ENCODE data around the gene PRMT7. TPM values are rescaled to one million over a fixed set of nuclear protein-coding genes. Genes with fewer than 3 reads are reported as not detected.

PRMT7 gene
- polyA plus RNA-seq, 3 donors, result 25.3 to 58.0 (median 30.6) TPM

DNA sequence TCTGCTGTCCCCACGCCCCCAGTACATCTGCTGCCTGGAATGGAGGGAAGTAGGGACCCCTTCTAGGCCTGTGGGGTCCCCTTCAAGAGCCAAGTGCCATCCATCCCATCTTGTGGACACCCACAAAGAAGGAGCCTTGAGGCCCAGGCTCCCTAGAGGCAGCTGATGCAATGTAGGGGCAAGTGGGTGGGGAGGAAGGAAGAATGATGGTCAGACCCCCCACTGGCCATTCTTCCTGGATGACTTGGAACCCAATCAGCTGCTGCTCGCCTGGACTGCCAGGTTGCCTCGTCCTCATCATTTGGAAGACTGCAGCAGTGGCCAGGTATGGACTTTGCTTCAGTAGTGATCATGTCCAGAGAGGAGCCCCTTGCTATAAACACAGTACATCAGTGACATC, 88.6 kb downstream of the PRMT7 start:
- WGBS, 3 donors, result 85 to 92% (median 91%) methylated on average over 3 of the region's 3 CpGs
- no peak overlapping the region for H3K27ac ChIP-seq (ENCODE audit: low read depth, low read length)

DNA sequence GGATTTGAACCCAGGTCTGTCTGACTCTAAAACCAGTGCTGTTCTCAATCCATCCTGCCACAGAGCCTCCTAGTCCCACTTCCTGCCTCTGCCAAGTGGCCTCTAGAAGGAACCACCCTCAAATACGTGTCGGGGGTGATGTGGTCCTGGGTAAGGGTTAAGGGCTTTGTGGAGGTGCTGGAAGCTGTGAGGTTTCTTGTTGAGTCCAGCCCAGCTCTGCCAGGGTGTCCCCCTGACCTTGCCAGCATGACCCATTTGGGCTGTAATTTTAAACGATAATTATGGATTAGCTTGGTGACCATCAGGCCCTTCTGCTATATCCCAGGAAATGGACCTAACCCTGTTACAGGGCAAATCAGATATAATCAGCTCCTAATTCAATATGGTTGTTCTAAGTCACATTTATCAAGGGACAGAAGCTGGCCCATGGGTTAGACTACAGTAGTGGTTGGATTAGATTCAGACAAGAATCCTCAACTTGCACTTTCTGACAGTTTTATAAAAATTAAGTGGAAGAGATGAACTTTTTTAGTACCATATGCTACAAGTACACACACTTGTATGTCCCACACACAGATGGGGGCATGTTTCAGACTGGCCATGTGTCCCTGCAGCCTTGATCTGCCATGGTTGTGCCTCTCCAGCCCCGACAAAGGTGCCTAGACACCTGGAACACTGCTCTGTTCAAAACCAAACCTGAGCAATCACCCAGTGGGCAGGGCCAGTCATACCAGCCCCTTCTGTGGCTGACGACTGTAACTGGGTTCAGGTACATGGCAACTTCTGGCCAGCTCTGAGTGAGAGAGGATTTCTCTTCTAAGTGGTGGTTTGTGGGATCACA, 89.5 kb downstream of the PRMT7 start:
- 76 to 85% (median 78%) methylated on average over 5 of the region's 5 CpGs for WGBS, 3 donors
- H3K27ac ChIP-seq (ENCODE audit: low read depth, low read length), result no peak overlapping the region

DNA sequence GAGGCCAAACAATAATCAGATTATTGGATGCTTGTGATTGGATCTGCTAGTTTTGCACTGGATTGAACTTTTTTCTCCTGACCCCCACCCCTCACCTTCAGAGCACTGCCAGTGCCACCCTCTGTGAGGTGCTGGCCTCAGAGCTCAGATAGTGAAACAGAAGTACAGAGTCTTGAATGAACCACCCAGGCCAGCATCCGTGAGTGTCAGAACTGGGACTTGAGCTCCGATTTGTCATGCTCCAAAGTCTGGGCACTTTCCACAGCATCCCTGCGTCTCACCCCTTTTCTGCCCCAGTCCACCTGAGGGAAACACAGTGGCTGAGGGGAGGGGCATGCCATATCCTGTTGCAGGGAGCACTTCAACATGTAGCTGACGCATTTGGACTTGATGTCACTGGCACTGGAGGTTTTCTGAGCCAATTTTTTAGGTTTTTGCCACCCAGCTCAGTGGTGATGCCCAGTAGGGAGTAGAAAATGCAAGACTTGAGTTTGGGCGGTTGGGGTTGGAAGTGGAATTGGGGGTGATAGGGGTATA, 90.2 kb downstream of the PRMT7 start:
- no peak overlapping the region for H3K27ac ChIP-seq (ENCODE audit: low read depth, low read length)
- 50 to 70% (median 59%) methylated on average over 5 of the region's 5 CpGs for WGBS, 3 donors

DNA sequence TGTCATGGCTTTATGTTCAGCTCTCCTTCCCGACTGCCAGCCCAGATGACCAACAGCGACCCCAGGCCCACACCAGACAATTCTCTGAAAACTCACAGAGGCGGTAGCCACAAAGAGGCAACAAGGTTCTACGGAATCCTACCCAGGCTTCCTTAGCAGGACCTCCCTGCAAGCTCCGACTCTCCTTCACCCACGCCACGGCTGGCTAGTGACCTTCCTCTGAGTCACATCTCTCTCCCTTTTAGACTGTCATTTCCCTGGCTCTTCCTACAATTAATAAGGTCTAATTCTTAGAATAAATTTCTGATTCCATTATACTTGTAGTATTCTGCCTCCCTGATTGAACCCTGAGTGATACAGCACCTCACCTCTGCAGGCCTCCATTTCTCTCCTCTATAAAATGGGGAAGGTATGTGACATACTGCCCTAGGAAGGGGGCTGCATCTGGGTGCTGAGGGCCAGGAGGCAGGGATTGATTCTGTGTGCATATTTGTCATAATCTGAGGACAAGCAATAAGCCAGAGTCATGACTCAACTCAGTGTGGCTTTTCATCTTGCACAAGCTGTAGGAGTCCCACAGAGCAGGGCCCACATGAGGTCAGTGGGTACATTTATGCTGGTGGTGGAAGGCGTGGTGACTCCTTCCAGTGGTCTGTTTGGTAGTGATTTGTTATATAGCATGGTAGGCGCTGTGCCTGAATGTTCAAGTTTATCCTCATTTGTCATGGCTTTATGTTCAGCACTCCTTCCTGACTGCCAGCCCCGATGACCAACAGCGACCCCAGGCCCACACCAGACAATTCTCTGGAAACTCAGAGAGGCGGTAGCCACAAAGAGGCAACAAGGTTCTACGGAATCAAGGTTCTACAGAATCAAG, 91.3 kb downstream of the PRMT7 start:
- WGBS, 3 donors, result 81 to 82% (median 81%) methylated on average over 13 of the region's 13 CpGs
- no peak overlapping the region for H3K27ac ChIP-seq (ENCODE audit: low read depth, low read length)

DNA sequence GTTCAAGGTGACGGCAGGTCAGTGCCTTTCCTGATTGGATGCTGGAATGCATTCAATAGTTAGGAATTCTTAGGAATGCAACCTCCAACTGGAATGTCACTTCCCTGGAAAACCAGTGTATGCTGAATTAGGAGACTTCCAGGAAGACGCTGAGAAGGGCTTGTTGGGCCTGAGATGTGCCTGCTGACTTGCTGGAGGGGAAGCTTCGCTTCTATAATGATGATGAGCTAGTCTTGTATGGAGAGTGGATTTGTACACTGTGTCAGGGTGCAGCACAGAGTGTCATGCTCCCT, 91.9 kb downstream of the PRMT7 start:
- no peak overlapping the region for H3K27ac ChIP-seq (ENCODE audit: low read depth, low read length)
- WGBS, 3 donors, result 83 to 92% (median 84%) methylated on average over 3 of the region's 3 CpGs

DNA sequence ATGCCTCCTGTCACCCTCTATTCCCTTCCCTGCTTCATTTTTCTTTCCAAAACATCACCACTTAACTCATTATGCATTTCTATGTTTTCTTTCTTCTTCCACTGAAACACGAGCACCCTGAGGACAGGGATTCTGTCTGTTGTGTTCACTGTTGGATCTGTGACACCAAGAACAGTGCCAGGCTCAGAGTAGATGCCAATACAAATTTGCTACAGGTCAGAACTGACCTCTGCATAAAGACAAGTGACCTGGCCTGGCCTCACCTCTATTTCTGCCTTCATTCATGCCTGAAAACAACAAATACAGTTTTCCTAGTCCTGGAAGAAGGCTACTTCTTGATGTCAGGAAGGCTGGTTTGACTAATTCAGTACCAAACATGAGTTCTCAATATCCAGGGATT, 92.4 kb downstream of the PRMT7 start:
- WGBS, 3 donors, result 38 to 83% (median 77%) methylated on average over 1 of the region's 1 CpG

DNA sequence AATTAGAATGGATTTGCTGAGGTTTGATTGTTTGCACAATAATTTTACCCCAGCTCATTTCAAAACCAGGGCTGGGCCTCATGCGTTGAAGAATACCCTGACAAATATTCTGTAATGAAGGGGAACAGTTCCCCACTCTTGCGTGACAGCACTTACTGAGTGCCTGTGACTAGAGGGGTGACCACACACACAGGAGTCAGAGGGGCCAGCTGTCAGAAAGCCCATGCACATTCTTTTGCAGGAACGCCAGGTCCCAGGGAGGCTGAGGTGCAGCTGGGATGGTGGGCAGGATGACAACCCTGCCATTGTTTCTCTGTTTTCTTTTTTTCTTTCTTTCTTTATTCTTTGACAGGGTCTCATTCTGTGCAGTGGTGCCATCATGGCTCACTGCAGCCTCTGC, 92.9 kb downstream of the PRMT7 start:
- H3K27ac ChIP-seq (ENCODE audit: low read depth, low read length), result no peak overlapping the region
- 70 to 93% (median 79%) methylated on average over 3 of the region's 3 CpGs for WGBS, 3 donors

More for the DNA sequence above, 92.4 kb downstream of the PRMT7 start:
- H3K27ac ChIP-seq (ENCODE audit: low read depth, low read length), result no peak overlapping the region

DNA sequence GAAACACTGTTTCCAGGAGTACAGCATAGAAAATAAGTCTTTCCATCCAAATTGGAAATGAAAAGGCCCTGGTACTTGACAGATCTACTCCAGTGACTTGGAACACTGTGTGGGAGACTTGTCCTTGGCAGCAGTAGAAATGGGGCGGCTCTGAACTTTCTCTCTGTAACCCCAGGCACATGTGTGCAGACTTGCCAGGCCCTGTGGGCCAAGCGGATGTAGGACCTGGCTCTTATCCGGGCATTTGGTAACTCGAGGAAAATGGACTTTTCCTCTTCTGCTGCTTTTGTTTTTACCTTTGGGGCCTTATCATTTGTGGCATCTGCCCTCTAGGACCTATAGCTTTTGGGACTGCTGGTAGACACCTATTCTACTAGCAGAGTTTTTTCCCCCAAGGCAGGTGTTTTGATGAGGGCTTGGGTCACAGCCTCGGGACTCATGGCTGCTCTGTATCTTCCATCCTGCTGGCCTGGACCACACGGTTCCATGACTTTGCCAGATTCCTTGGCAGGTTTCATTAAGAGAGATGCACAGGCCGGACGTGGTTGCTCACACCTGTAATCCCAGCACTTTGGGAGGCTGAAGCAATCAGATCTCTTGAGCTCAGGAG, 94.0 kb downstream of the PRMT7 start:
- 69 to 75% (median 71%) methylated on average over 8 of the region's 8 CpGs for WGBS, 3 donors
- H3K27ac ChIP-seq (ENCODE audit: low read depth, low read length), result no peak overlapping the region

DNA sequence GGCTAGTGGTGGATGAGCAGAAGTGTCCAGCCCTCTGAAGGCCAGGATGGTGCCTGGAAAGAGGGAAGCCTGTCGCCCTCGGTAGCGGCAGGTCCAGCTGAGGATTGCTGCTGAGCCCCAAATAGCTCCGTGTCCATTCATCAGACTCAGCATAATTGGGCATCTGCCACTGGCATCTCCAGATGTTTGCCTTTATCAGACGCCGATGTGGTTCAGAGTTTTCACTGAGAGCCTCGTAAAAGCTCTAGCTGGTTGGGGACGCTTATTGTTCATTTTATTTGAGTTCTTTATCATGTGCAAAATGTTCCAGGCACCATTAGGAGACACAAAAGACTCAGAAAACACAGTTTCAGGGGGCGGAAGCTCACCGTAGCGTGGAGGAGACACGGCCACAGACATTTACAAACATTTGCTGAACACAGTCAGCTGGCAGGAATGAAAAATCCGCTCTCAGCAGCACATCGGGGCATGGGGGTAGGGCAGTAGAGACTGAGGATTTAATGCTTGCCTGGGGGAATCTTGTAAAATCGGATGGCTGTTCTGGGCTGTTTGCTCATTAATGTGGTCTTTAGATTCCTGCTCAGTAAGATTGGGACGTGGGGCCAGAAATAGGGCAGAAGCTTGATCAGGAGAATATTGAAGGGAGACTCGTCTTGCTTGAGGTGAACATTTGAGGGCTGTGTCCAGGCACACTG, 95.8 kb downstream of the PRMT7 start:
- 43 to 65% (median 65%) methylated on average over 17 of the region's 17 CpGs for WGBS, 3 donors
- no peak overlapping the region for H3K27ac ChIP-seq (ENCODE audit: low read depth, low read length)

Other genes with a start within 250 kb of the PRMT7 start
- 10 to 100 TPM in 2 of 3 donors, 1 to 10 TPM in 1; 5.9 to 12.5 (median 11.2) TPM for gene NFATC3, start 225.6 kb upstream of the PRMT7 start, polyA plus RNA-seq
- 10 to 100 TPM in 1 of 3 donors, 1 to 10 TPM in 2; 3.0 to 23.4 (median 3.6) TPM for gene ESRP2, start 74.9 kb upstream of the PRMT7 start, polyA plus RNA-seq
- 10 to 100 TPM in 1 of 3 donors, 1 to 10 TPM in 2; 7.1 to 16.2 (median 8.4) TPM for gene PLA2G15, start 65.6 kb upstream of the PRMT7 start, polyA plus RNA-seq
- 100 to 1,000 TPM in 1 of 3 donors, 10 to 100 TPM in 2; 17.7 to 136 (median 21.7) TPM for gene SLC7A6, start 46.5 kb upstream of the PRMT7 start, polyA plus RNA-seq
- 1 to 10 TPM; 4.7 to 9.2 (median 5.0) TPM for gene SLC7A6OS, start 73 bp upstream of the PRMT7 start, polyA plus RNA-seq
- 1 to 10 TPM in 2 of 3 donors, under 1 TPM in 1; 0.45 to 1.9 (median 1.6) TPM for gene SMPD3, start 137.5 kb downstream of the PRMT7 start, polyA plus RNA-seq
- gene ZFP90, start 228.3 kb downstream of the PRMT7 start, polyA plus RNA-seq, result 10 to 100 TPM in 1 of 3 donors, 1 to 10 TPM in 2; 5.0 to 11.1 (median 5.2) TPM

All from adipose tissue (tissue), 3 donors.